ENCODE measurements around the gene CCDC201.

The CCDC201 gene

DNA sequence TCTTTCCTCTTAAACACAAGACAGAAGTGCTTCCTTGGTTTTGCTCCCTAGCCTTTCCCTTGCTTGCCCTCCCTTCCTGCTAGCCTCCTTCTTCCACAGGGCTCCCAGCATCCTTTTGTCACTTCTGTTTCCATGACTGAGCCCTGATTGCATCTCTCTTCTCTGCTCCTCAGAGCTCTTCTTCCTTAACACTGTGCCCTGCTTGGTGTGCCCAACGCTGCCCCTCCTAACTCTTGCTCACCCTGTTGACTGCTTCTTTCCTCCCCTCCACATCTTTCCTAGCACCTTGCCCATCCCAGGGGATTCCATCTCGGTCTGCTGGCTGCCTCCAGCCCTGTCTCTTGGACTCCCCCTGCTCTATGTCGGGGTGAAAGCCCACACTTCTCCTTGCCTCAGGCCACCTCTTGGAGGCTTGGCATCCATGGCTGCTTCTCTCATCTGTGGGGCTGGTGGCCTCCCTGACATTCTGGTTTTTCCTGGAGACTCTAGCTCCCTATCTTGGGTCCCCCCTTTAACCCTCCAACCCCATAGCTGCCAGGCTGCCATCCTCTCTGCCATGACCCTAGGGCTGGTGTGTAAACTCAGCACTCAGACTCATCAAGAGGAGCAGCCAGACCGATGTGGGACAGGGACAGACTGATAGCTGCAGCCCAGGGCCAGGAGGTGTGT lies 21.2 kb upstream of the CCDC201 start:
- TF ChIP-seq, protein P1, sequence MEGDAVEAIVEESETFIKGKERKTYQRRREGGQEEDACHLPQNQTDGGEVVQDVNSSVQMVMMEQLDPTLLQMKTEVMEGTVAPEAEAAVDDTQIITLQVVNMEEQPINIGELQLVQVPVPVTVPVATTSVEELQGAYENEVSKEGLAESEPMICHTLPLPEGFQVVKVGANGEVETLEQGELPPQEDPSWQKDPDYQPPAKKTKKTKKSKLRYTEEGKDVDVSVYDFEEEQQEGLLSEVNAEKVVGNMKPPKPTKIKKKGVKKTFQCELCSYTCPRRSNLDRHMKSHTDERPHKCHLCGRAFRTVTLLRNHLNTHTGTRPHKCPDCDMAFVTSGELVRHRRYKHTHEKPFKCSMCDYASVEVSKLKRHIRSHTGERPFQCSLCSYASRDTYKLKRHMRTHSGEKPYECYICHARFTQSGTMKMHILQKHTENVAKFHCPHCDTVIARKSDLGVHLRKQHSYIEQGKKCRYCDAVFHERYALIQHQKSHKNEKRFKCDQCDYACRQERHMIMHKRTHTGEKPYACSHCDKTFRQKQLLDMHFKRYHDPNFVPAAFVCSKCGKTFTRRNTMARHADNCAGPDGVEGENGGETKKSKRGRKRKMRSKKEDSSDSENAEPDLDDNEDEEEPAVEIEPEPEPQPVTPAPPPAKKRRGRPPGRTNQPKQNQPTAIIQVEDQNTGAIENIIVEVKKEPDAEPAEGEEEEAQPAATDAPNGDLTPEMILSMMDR (conservative IDR thresholded peaks at IDR 0.05; ENCODE audit: low read length): no peak
- no peak for DNase-seq (ENCODE audit: low read depth)
- H3K4me3 ChIP-seq (ENCODE audit: low read length): no peak overlapping the region

DNA sequence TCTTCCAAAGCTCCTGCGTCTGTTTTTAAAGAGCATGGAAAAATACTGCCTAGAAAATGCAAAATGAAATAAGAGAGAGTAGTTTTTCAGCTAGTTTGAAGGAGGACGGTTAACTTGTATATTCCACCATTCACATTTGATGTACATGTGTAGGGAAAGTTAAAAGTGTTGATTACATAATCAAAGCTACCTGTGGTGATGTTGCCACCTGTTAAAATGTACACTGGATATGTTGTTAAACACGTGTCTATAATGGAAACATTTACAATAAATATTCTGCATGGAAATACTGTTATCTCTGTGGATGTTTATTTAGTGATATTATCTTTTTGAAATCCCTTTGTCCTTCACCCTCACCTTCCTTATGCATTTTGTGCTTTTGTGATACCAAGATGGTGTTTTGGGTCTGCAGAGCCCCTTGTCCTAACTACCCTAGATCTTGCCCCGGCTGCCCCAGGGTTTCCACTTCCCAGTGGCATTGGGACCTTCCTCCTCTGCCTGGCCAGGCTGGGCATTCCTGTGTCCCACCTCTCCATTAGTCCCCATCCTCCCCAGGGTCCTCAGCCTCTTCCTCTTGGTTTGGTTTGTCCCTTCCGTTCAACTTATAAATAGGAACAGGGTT lies 20.6 kb upstream of the CCDC201 start:
- H3K4me3 ChIP-seq (ENCODE audit: low read length): no peak overlapping the region
- TF ChIP-seq, protein P1 (conservative IDR thresholded peaks at IDR 0.05; ENCODE audit: low read length): no peak
- no peak for DNase-seq (ENCODE audit: low read depth)

DNA sequence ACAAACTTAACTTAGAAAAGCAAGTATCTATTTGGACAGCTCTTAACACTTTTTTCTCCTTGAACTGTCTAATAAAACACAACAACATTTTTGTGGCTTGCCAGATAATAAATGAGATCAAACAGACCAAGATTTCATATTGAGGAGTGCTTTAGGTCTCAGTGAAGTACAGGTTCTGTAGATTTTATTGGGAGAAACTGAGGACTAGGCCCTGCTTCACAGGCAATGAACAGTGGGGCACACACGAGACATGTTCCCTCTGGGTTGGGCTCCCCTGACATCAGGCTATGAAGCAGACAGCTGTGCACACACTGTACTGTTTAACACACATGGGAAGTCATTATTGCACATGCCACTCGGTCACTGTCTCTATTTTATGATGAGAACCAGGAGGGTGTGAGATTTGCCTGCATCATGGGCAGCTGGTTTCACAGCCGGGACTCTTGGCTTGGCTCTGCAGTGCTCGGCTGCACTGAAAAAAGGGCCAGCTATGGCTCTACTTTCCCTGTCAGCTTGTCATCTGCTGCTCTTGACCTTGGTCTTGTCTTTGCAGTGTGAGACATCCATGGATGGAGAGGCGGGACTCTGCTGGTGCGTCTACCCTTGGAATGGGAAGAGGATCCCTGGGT lies 19.6 kb upstream of the CCDC201 start:
- TF ChIP-seq, protein P1 (conservative IDR thresholded peaks at IDR 0.05; ENCODE audit: low read length): no peak
- DNase-seq (ENCODE audit: low read depth): no peak
- no peak overlapping the region for H3K4me3 ChIP-seq (ENCODE audit: low read length)

DNA sequence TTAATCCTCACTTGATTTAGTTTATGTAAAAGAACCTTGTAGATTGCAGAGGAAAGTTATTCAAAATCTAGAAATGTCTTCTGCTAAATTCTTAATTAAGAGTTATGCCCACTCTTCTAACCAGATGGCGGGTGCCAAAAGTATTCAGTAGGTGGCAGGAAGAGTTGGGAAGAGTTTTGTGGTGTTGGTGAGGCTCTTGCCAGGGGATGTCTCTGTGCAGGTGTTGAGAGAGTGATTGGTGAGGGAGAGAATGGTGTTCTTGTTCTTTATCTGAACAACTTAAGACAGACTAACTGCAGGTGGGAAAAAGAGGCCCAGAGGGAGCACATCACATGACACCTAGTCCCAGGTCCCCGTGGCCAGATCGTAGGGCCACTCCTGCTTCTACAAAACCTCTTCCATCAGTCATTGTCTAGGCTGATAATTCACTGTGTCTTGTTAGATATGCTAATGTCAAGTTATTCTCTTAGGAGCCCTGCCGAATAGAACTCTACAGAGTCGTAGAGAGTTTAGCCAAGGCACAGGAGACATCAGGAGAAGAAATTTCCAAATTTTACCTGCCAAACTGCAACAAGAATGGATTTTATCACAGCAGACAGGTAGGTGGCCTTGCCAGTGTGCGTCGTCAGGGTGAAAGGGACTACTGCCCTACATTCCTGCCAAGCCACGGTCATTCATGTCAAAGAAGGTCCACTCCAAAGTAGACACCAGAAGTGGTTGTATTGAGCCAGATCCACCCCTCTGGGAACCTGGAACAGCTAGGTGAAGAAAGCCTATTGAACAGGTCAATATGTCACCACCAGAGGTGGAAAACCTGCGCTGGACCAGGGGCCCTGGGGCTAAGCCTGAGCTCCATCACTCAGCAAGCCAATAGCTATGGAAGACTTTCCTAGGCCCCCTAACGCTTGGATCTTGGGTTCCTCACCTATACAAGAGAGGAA lies 18.9 kb upstream of the CCDC201 start:
- TF ChIP-seq, protein P1 (conservative IDR thresholded peaks at IDR 0.05; ENCODE audit: low read length): no peak
- no peak for DNase-seq (ENCODE audit: low read depth)
- no peak overlapping the region for H3K4me3 ChIP-seq (ENCODE audit: low read length)

DNA sequence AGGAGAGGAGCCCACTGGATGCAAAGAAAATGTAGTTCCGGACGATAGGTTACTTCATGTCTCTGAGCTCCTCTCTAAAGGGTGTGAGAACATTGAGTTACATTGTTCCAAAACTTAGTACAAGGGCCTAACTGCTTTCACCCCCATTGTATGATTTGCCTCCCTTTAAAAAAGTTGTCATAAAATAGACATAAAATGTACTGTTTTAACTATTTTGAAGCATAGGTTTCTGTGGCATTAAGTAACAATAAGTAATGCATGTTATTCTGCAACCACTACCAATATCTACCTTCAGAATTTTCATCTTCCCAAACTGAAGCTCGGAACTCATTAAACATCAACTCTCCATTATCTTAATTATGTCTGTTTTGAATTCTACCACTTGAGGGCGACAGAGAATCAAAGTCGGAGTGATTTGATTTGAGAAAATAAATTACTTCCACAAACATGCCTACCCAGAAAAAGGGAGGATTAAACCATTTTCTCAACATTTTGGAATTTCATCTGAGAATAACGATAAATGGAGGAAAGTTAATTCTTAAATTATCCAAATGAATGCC lies 18.1 kb upstream of the CCDC201 start:
- no peak overlapping the region for H3K4me3 ChIP-seq (ENCODE audit: low read length)
- peak; percentile 60 for DNase-seq (ENCODE audit: low read depth)
- TF ChIP-seq, protein P1 (conservative IDR thresholded peaks at IDR 0.05; ENCODE audit: low read length): peak; percentile 72

DNA sequence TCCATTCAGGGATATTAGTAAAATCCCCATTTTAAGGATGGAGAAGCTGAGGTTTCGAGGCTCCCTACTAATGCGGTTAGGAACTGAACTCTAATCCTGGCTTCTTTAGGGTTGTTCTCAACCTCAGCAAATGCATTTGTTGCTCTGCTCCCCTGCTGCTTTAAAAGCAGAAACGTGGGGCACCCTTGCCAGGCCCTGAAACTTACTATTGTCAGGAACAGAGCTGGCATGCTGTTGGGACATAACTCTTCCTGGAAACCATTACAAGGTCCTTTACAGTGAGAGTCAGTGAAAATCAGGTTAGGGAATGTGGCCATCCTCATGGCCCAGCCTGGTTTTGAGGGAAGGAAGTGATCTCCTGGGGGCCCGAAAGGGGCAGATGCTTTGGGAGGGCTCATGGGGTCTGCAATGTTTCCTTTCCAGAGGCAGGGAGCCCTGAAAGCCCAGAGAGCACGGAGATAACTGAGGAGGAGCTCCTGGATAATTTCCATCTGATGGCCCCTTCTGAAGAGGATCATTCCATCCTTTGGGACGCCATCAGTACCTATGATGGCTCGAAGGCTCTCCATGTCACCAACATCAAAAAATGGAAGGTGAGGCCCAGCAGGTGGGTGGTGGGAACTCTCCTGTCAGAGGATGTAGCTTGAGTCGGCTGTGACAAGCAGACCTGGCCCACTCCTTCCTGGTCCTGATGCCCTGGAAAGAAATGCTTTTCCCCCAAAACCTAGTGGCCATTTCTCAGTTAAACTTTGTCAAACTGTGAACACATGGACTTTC lies 17.4 kb upstream of the CCDC201 start:
- TF ChIP-seq, protein P1 (conservative IDR thresholded peaks at IDR 0.05; ENCODE audit: low read length): no peak; the same call in 1 of the 2 replicates
- no peak overlapping the region for H3K4me3 ChIP-seq (ENCODE audit: low read length)
- no peak for DNase-seq (ENCODE audit: low read depth)
